ENCODE data around the gene OTOGL.

DNA sequence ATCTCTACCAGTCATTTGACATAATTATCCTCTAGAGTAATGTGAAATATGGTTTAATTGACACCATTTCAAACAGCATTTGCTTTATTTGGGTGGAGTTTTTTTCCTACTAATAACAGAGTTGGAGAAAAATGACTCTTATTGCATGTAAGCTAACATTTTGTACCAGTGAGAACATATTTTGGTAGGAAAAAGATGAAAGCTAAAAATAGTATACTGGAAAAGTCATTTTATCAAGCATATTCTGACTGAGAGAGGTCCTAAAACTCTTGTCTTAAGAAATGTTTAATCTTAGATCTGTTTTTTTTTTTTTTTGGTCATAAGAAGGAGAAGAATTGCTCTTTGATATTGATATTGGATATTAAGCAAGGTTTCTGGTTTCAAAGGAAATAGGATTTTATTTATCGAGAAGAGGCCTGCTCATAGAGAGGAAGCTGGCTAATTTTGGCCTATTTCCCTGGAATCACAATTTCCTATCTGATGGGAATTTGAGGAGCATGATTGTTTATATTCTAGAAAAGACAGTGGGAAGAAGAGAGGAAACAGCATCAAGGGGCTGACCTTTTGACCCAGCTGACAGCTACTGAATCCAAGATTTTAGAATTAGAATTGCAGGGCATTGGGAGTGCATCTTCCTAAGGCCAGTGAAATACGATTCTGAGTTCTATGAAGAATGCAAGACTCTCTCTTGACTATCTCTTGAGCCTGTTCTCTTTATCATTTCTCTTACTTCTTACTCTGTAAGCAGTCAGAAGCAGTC is 19.4 kb downstream of the OTOGL start:
- no peak for TF ChIP-seq CTCF (IDR thresholded peaks at IDR 0.05; ENCODE audit: low read length)
- TF ChIP-seq EZH2phosphoT487 (IDR thresholded peaks at IDR 0.05; ENCODE audit: low read length), result no peak
- no peak for TF ChIP-seq EZH2 (optimal IDR thresholded peaks at IDR 0.05; ENCODE audit: low read depth, low read length)

Measured in MM.1S (cell line).